Calu3 (cell line): ENCODE data around the gene NDFIP2. TPM values are rescaled to one million over a fixed set of nuclear protein-coding genes. Genes with fewer than 3 reads are reported as not detected.

Experiments
- BruUV-seq: library from RNA; stranded (reverse); fragments of 400-500 nt; replicated peaks from 2 replicates; lab custom pipeline; 2021; lab: Mats Ljungman, UMichigan
- CTCF ChIA-PET: fragments of 300-600 bp; sonication (Branson Sonifier 250); formaldehyde crosslinking; loops from one replicate; lab custom pipeline; 2022; ENCODE audit warnings: antibody characterized with exemption; lab: Charles Lee
- DNase-seq: peaks from one replicate; pipeline ENCODE4 v3.0.0; 2022
- H3K27ac Mint-ChIP-seq: one replicate; pipeline ENCODE4 v1.8.0; 2022; ENCODE audit warnings: mixed read lengths; ENCODE audit not compliant: unreplicated experiment
- H3K27me3 Mint-ChIP-seq: one replicate; pipeline ENCODE4 v1.8.0; 2022; ENCODE audit warnings: mixed read lengths; ENCODE audit not compliant: unreplicated experiment
- H3K36me3 Mint-ChIP-seq: one replicate; pipeline ENCODE4 v1.8.0; 2022; ENCODE audit warnings: mild to moderate bottlenecking, moderate library complexity, mixed read lengths; ENCODE audit not compliant: insufficient read depth, unreplicated experiment
- H3K4me1 Mint-ChIP-seq: one replicate; pipeline ENCODE4 v1.8.0; 2022; ENCODE audit warnings: mild to moderate bottlenecking, low read depth, mixed read lengths; ENCODE audit not compliant: unreplicated experiment
- H3K4me3 Mint-ChIP-seq: one replicate; pipeline ENCODE4 v1.8.0; 2022; ENCODE audit warnings: mild to moderate bottlenecking, low read depth, moderate library complexity, mixed read lengths; ENCODE audit not compliant: unreplicated experiment
- H3K9me3 Mint-ChIP-seq: one replicate; pipeline ENCODE4 v1.8.0; 2022; ENCODE audit warnings: low read depth, mixed read lengths; ENCODE audit not compliant: unreplicated experiment
- CTCF ChIP-seq: fragments of 200-600 bp; IDR thresholded peaks from one replicate; pipeline ENCODE4 v1.8.0; 2022; ENCODE audit warnings: antibody characterized with exemption; ENCODE audit not compliant: unreplicated experiment
- intact Hi-C: fragments of 100-400 bp; cut with micrococcal nuclease; formaldehyde crosslinking; loops from one replicate; pipeline ENCODE4 v1.10.0; 2022; ENCODE audit not compliant: unreplicated experiment
- total RNA-seq: library from RNA; stranded (reverse); gene quantifications from 2 replicates; pipeline ENCODE4 v1.2.3, GENCODE V29; 2022

Gene NDFIP2
- total RNA-seq, 1 experiment from 2014 or later: 26.7 TPM

GRCh38 chr13:79530270-79530669 is 49.3 kb downstream of the NDFIP2 start:
- no peaks in the 10 kb centered on the region for H3K27me3 Mint-ChIP-seq
- CTCF ChIA-PET: no interaction called here
- peaks cover 8% of the 10 kb centered on the region for H3K4me1 Mint-ChIP-seq
- intact Hi-C loops: no loop called here
- DNase-seq: no peak
- no peaks in the 10 kb centered on the region for H3K9me3 Mint-ChIP-seq
- no peak overlapping the region for H3K27ac Mint-ChIP-seq
- H3K4me3 Mint-ChIP-seq: no peak overlapping the region
- H3K36me3 Mint-ChIP-seq: no peaks in the 10 kb centered on the region
- no TSS peak for BruUV-seq
- TF ChIP-seq CTCF: no peak

- peaks cover 8% of the 10 kb centered on the region for H3K4me1 Mint-ChIP-seq
- H3K36me3 Mint-ChIP-seq: no peaks in the 10 kb centered on the region
- no TSS peak for BruUV-seq
- no peak for TF ChIP-seq CTCF
- H3K27ac Mint-ChIP-seq: no peak overlapping the region
- intact Hi-C loops: no loop called here
- no peak for DNase-seq
- H3K4me3 Mint-ChIP-seq: no peak overlapping the region
- H3K27me3 Mint-ChIP-seq: no peaks in the 10 kb centered on the region
- CTCF ChIA-PET: no interaction called here
- H3K9me3 Mint-ChIP-seq: no peaks in the 10 kb centered on the region
Measured at GRCh38 chr13:79531542-79532254, 50.7 kb downstream of the NDFIP2 start.

GRCh38 chr13:79532576-79532975 is 51.6 kb downstream of the NDFIP2 start:
- no peak for DNase-seq
- CTCF ChIA-PET: no interaction called here
- Mint-ChIP-seq H3K4me3 (no peak overlapping the region), H3K27me3 (no peaks in the 10 kb centered on the region), H3K36me3 (no peaks in the 10 kb centered on the region), H3K9me3 (no peaks in the 10 kb centered on the region), H3K4me1 (peaks cover 8% of the 10 kb centered on the region), H3K27ac (no peak overlapping the region)
- TF ChIP-seq CTCF: no peak
- no TSS peak for BruUV-seq
- intact Hi-C loops: no loop called here

GRCh38 chr13:79533781-79534400 is 52.9 kb downstream of the NDFIP2 start:
- H3K27me3 Mint-ChIP-seq: no peaks in the 10 kb centered on the region
- no TSS peak for BruUV-seq
- peaks cover 8% of the 10 kb centered on the region for H3K4me1 Mint-ChIP-seq
- H3K9me3 Mint-ChIP-seq: no peaks in the 10 kb centered on the region
- H3K27ac Mint-ChIP-seq: no peak overlapping the region
- CTCF ChIA-PET: no interaction called here
- no peak overlapping the region for H3K4me3 Mint-ChIP-seq
- intact Hi-C loops: no loop called here
- DNase-seq: no peak
- no peak for TF ChIP-seq CTCF
- no peaks in the 10 kb centered on the region for H3K36me3 Mint-ChIP-seq
